T-cell (primary cell): ENCODE results near the gene DIS3L2. TPM values are rescaled to one million over a fixed set of nuclear protein-coding genes. Genes with fewer than 3 reads are reported as not detected.
A peak's percentile ranks its signal among the peaks of the same experiment; 100 is the strongest.

Experiments
- ATAC-seq, 4 experiments: fragments of 200-7000 bp in 3 of 4; fragments of 150-1000 bp in 1 of 4; cut with Tn5 transposase; replicated peaks in 1 of 4; 1 replicate in 3 of 4; 2 replicates in 1 of 4; pipeline ENCODE4 v1.10.0; 2021; ENCODE audit warnings: moderate library complexity in 3 of 4, mild to moderate bottlenecking in 2 of 4, moderate number of reproducible peaks in 1 of 4
- CTCF ChIA-PET, 2 donors: fragments of 300-600 bp; sonication (Branson Sonifier 250); formaldehyde crosslinking; loops; one replicate each; lab custom pipeline; 2022; ENCODE audit warnings: antibody characterized with exemption in 2 of 2; lab: Charles Lee
- POLR2A ChIA-PET, 2 donors: fragments of 300-600 bp; sonication (Branson Sonifier 250); formaldehyde crosslinking; loops; one replicate each; lab custom pipeline; 2022; ENCODE audit warnings: antibody characterized with exemption in 2 of 2; lab: Charles Lee
- DNase-seq, 35 experiments: peaks; one replicate each; pipeline versions ENCODE4 v3.0.0 to v3.0.0-alpha.2; 2013 to 2023
- H3K27ac ChIP-seq: one replicate; pipeline ENCODE4 v1.5.1; 2013; ENCODE audit warnings: low read length
- H3K27me3 ChIP-seq, 2 experiments: replicated peaks in 1 of 2; 1 replicate in 1 of 2; 2 replicates in 1 of 2; pipeline versions ENCODE4 v1.6.1 to v1.7.0; 2013; ENCODE audit warnings: low read length in 1 of 2, mixed read lengths in 1 of 2; ENCODE audit not compliant: control insufficient read depth in 2 of 2, insufficient read depth in 2 of 2; ENCODE audit errors: extremely low read depth in 1 of 2
- H3K36me3 ChIP-seq, 2 donors: 1 replicate in 1 of 2; 2 replicates in 1 of 2; pipeline versions ENCODE4 v1.6.1 to v1.7.0; 2013; ENCODE audit warnings: low read length in 1 of 2; ENCODE audit not compliant: control insufficient read depth in 2 of 2, insufficient read depth in 1 of 2; ENCODE audit errors: extremely low read depth in 1 of 2
- H3K4me1 ChIP-seq, 2 experiments: 1 replicate in 1 of 2; 2 replicates in 1 of 2; pipeline versions ENCODE4 v1.6.1 to v1.7.0; 2013; ENCODE audit warnings: low read length in 2 of 2, mixed read lengths in 1 of 2; ENCODE audit not compliant: insufficient read depth in 2 of 2, control insufficient read depth in 1 of 2; ENCODE audit errors: extremely low read depth in 1 of 2
- H3K4me3 ChIP-seq, 2 donors: 1 replicate in 1 of 2; 2 replicates in 1 of 2; pipeline versions ENCODE4 v1.5.1 to v1.7.0; 2013; ENCODE audit warnings: mild to moderate bottlenecking in 2 of 2, low read length in 1 of 2, moderate library complexity in 1 of 2; ENCODE audit not compliant: control insufficient read depth in 1 of 2; ENCODE audit errors: extremely low read depth in 1 of 2
- H3K9me3 ChIP-seq: 2 replicates; pipeline ENCODE4 v1.7.0; 2013
- H3K27ac Mint-ChIP-seq, 2 donors: one replicate each; pipeline ENCODE4 v1.8.0; 2020 to 2021; ENCODE audit warnings: mild to moderate bottlenecking in 2 of 2, mixed read lengths in 2 of 2
- H3K27me3 Mint-ChIP-seq, 2 donors: one replicate each; pipeline ENCODE4 v1.8.0; 2021 to 2022; ENCODE audit warnings: mixed read lengths in 2 of 2
- H3K36me3 Mint-ChIP-seq: one replicate; pipeline ENCODE4 v1.8.0; 2021; ENCODE audit warnings: mixed read lengths
- H3K4me1 Mint-ChIP-seq, 3 donors: one replicate each; pipeline ENCODE4 v1.8.0; 2020 to 2022; ENCODE audit warnings: mixed read lengths in 3 of 3, mild to moderate bottlenecking in 1 of 3
- H3K4me3 Mint-ChIP-seq, 3 donors: one replicate each; pipeline ENCODE4 v1.8.0; 2020 to 2022; ENCODE audit warnings: mild to moderate bottlenecking in 3 of 3, mixed read lengths in 3 of 3, moderate library complexity in 3 of 3
- H3K9me3 Mint-ChIP-seq, 3 donors: one replicate each; pipeline ENCODE4 v1.8.0; 2020 to 2022; ENCODE audit warnings: mixed read lengths in 3 of 3
- WGBS: methylation state at CpG from one replicate; pipeline ENCODE4 v1.1.5; 2013; ENCODE audit warnings: missing lambda C conversion rate; ENCODE audit not compliant: insufficient coverage; 5-methylcytosine and 5-hydroxymethylcytosine counted together
- total RNA-seq, 35 experiments: library from RNA in 6 of 35; stranded (reverse) in 6 of 35; fragments of 120-200 nt in 1 of 35; gene quantifications; one replicate each; pipeline versions ENCODE4 v1.2.1 to v1.2.4 and lab custom pipeline; 2013 to 2026

Gene DIS3L2
- total RNA-seq, 5 donors from 2014 or later (not counting 1 experiment from before 2014, with no cell fraction given): 55.0 to 70.9 (median 61.4) TPM

DNA sequence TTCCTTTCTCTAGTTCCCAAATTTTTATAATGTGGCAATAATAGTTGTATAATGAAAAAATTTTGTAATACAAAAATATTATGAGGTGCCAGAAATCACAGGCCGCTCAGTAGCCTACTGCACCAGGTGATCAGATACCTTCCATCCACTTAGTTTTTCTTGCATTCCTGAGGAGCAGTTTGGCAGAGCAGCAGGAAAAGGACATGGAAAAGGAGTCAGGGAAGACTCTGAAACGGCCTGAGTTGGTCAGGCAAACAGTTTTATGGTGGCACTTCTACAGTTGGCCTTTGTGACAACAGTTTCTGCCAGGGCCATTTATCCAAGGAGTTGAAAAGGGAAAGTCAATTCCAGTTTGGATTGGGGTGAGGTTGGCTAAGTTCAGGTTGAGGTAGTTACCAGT lies 251.7 kb downstream of the DIS3L2 start:
- ATAC-seq (no peak), DNase-seq (no peak)
- H3K27me3 ChIP-seq: no peaks in the 10 kb centered on the region
- H3K9me3 Mint-ChIP-seq: no peaks in the 10 kb centered on the region
- 82% methylated on average over 1 of the region's 2 CpGs for WGBS
- no peak overlapping the region for H3K27ac ChIP-seq
- H3K27me3 Mint-ChIP-seq: no peaks in the 10 kb centered on the region
- H3K36me3 Mint-ChIP-seq: peaks cover 61% of the 10 kb centered on the region
- ChIA-PET CTCF (no interaction called here), POLR2A (no interaction called here)
- peaks cover 11 to 24% (median 23%) of the 10 kb centered on the region in 3 donors for H3K4me1 Mint-ChIP-seq
- no peak overlapping the region for H3K4me3 Mint-ChIP-seq
- H3K36me3 ChIP-seq: peaks cover 8 to 12% of the 10 kb centered on the region in 2 donors
- H3K27ac Mint-ChIP-seq: no peak overlapping the region
- H3K9me3 ChIP-seq: no peaks in the 10 kb centered on the region
- H3K4me1 ChIP-seq: no peaks in the 10 kb centered on the region
- H3K4me3 ChIP-seq: no peak overlapping the region

DNA sequence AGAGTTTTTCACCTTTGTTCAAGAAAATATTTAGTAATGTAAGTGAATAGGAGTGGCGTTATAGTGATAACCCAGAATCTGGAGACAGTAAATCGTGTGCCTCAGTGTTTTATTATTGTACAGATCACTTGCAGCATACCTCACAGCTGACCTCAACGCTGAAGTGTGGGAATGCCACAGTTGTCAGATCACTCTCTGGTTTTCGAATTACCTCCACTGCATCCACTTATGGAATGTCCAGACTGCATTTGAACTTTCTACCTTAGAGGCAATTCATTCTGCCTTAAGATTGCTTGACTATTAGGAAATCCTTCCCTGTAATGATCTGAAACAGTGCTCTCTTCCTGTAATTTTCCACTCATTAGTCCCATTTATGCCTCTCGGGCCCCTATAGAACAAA lies 252.5 kb downstream of the DIS3L2 start:
- no peak for DNase-seq
- H3K36me3 ChIP-seq: peaks cover 8 to 12% of the 10 kb centered on the region in 2 donors
- CTCF ChIA-PET: no interaction called here
- peaks cover 5 to 6% of the 10 kb centered on the region in 2 experiments for H3K4me1 ChIP-seq
- ATAC-seq: no peak
- H3K9me3 ChIP-seq: no peaks in the 10 kb centered on the region
- no peak overlapping the region for H3K4me3 ChIP-seq
- no peaks in the 10 kb centered on the region for H3K9me3 Mint-ChIP-seq
- H3K4me1 Mint-ChIP-seq: peaks cover 20 to 32% (median 32%) of the 10 kb centered on the region in 3 donors
- H3K27me3 Mint-ChIP-seq: no peaks in the 10 kb centered on the region
- peaks cover 60% of the 10 kb centered on the region for H3K36me3 Mint-ChIP-seq
- WGBS: 100% methylated on average over 3 of the region's 5 CpGs
- H3K27ac Mint-ChIP-seq: no peak overlapping the region
- H3K4me3 Mint-ChIP-seq: no peak overlapping the region
- no peaks in the 10 kb centered on the region for H3K27me3 ChIP-seq
- POLR2A ChIA-PET: no interaction called here
- H3K27ac ChIP-seq: no peak overlapping the region

DNA sequence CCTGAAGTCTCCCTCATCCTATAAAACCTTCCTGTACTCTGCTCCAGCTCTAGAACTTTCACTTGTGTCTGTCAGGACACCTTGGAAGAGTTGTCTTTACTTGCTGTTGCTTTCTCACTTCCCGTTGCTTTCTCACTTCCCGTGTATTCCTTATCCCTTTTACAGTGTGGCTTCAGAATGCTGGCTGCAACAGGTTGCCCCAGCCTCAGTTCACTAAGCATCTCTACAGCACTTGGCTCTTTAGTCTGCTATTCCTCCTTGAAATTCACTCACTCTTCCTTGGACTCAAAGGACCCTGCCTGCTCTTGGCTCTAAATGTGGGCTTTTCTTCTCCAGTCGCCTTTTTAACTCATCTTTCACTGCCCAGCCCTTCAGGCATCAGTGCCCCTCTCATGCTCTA lies 254.5 kb downstream of the DIS3L2 start:
- CTCF ChIA-PET: no interaction called here
- Histone ChIP-seq H3K36me3 (peaks cover 3 to 4% of the 10 kb centered on the region in 2 donors), H3K4me1 (peaks cover 6 to 9% of the 10 kb centered on the region in 2 experiments), H3K27me3 (no peaks in the 10 kb centered on the region), H3K9me3 (no peaks in the 10 kb centered on the region), H3K27ac (no peak overlapping the region), H3K4me3 (no peak overlapping the region)
- no peaks in the 10 kb centered on the region for H3K27me3 Mint-ChIP-seq
- no peak overlapping the region for H3K27ac Mint-ChIP-seq
- H3K9me3 Mint-ChIP-seq: no peaks in the 10 kb centered on the region
- peaks cover 52% of the 10 kb centered on the region for H3K36me3 Mint-ChIP-seq
- no peak for ATAC-seq
- POLR2A ChIA-PET: no interaction called here
- no peak overlapping the region for H3K4me3 Mint-ChIP-seq
- 83% methylated on average over 3 of the region's 3 CpGs for WGBS
- peaks cover 28 to 39% (median 35%) of the 10 kb centered on the region in 3 donors for H3K4me1 Mint-ChIP-seq
- DNase-seq: no peak

DNA sequence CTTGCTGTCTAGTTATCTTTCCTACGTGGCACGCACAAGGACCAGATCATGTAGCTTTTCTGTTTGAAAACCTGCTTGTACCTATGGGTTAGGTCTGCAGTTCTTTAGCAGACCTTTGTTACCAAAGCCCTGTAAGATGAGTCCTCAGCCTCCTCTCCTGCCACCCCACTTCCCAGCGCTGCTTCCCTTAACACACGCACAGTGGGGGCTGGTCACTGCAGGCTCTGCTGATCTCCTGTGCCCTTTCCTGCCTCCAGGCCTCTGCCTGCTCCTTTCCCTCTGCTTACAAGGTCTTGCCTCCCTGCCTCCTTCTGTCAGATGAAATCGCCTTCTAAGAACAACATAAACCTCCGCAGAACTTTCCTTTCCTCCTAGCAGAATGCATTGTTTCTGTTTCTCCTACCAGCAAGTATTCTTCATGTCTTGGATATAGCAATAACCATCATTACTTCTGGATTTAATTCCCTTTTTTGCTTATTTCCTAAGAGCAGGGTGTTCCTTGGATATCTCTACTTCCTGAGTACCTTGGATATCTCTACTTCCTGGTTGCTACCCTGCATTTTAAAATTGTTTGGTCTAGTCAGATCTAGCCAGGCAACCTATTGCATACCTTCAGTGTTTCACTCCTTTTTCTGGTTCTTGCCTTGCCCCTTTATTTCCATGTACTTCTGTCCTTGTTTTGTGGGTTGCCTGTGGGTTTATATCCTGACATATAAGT lies 257.4 kb downstream of the DIS3L2 start:
- Histone ChIP-seq H3K9me3 (no peaks in the 10 kb centered on the region), H3K4me3 (no peak overlapping the region), H3K27me3 (no peaks in the 10 kb centered on the region), H3K27ac (no peak overlapping the region), H3K36me3 (no peaks in the 10 kb centered on the region), H3K4me1 (peaks cover 6 to 9% of the 10 kb centered on the region in 2 experiments)
- H3K4me3 Mint-ChIP-seq: peak overlapping the region in 1 of 3 donors; percentile 32
- ChIA-PET POLR2A (no interaction called here), CTCF (no interaction called here)
- no peak for ATAC-seq
- peaks cover 26 to 35% (median 28%) of the 10 kb centered on the region in 3 donors for H3K4me1 Mint-ChIP-seq
- peak overlapping the region; percentile 17 to 53 for H3K27ac Mint-ChIP-seq
- no peaks in the 10 kb centered on the region for H3K9me3 Mint-ChIP-seq
- H3K27me3 Mint-ChIP-seq: no peaks in the 10 kb centered on the region
- DNase-seq: no peak
- 100% methylated on average over 4 of the region's 6 CpGs for WGBS
- peaks cover 56% of the 10 kb centered on the region for H3K36me3 Mint-ChIP-seq

DNA sequence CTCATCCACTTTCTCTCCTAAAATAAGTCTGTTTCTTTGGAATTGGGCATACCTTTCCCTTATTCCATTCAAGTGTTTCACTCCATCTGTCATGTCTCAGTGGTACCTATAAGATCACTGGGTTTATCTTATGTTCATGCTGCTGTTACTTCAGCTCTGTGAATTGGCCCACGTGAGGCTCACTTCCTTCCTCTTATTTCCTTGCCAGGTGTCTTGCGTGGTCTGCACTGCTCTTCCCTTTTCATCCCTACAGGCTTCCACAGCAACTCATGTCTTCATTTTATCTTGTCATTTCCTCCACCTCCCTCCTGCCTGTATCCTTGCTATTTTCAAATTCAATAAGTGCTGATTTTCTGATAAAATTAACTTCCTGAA lies 258.0 kb downstream of the DIS3L2 start:
- Mint-ChIP-seq H3K4me3 (peak overlapping the region in 1 of 3 donors; percentile 32), H3K4me1 (peaks cover 26 to 35% (median 28%) of the 10 kb centered on the region in 3 donors), H3K9me3 (no peaks in the 10 kb centered on the region), H3K36me3 (peaks cover 56% of the 10 kb centered on the region), H3K27ac (peak overlapping the region; percentile 17 to 53), H3K27me3 (no peaks in the 10 kb centered on the region)
- H3K9me3 ChIP-seq: no peaks in the 10 kb centered on the region
- peaks cover 6 to 9% of the 10 kb centered on the region in 2 experiments for H3K4me1 ChIP-seq
- H3K27me3 ChIP-seq: no peaks in the 10 kb centered on the region
- CTCF ChIA-PET: no interaction called here
- WGBS: 11% methylated on average over 2 of the region's 2 CpGs
- POLR2A ChIA-PET: no interaction called here
- DNase-seq: peak in 1 of 35 experiments; percentile 10
- H3K36me3 ChIP-seq: no peaks in the 10 kb centered on the region
- peak in 1 of 4 experiments; percentile 43 for ATAC-seq
- no peak overlapping the region for H3K27ac ChIP-seq
- no peak overlapping the region for H3K4me3 ChIP-seq

DNA sequence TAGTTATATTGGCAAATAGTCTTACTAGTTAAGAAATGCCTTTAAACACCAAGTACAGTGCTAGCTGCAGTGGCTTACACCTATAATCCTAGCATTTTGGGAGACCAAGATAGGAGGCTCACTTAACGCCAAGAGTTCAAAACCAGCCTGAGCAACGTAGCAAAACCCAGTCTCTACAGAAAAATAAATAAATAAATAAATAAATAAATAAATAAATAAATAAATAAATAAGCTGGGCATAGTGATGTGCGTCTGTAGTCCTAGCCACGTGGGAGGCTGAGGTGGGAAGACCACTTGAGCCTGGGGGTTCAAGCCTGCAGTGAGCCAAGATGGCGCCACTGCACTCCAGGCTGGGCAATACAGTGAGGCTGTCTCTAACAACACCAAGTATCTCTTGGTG lies 258.4 kb downstream of the DIS3L2 start:
- H3K36me3 Mint-ChIP-seq: peaks cover 51% of the 10 kb centered on the region
- no peaks in the 10 kb centered on the region for H3K9me3 Mint-ChIP-seq
- H3K4me3 Mint-ChIP-seq: peak overlapping the region in 1 of 3 donors; percentile 32
- Histone ChIP-seq H3K27me3 (no peaks in the 10 kb centered on the region), H3K27ac (no peak overlapping the region), H3K36me3 (no peaks in the 10 kb centered on the region), H3K4me3 (no peak overlapping the region), H3K4me1 (peaks cover 6 to 9% of the 10 kb centered on the region in 2 experiments), H3K9me3 (no peaks in the 10 kb centered on the region)
- ChIA-PET CTCF (no interaction called here), POLR2A (no interaction called here)
- DNase-seq: no peak
- no peak for ATAC-seq
- no CpG with 5 or more reads among the region's 5 CpGs for WGBS
- H3K27ac Mint-ChIP-seq: no peak overlapping the region
- H3K27me3 Mint-ChIP-seq: no peaks in the 10 kb centered on the region
- H3K4me1 Mint-ChIP-seq: peaks cover 26 to 35% (median 28%) of the 10 kb centered on the region in 3 donors
